ENCODE results near the gene SLC4A9.
A peak's percentile ranks its signal among the peaks of the same experiment; 100 is the strongest.

The SLC4A9 gene

GRCh38 chr5:140318792-140319191, 41.2 kb upstream of the SLC4A9 start:
- DNase-seq (ENCODE audit: low read depth), result no peak
- no peak overlapping the region for H3K4me3 ChIP-seq (ENCODE audit: low read depth, low read length)
- in situ Hi-C loops (cut with HindIII; ENCODE audit: low sequenced_read_pairs), result no loop called here
- TF ChIP-seq CTCF (IDR thresholded peaks at IDR 0.05; ENCODE audit: low read depth, low read length, missing control alignments), result no peak

DNA sequence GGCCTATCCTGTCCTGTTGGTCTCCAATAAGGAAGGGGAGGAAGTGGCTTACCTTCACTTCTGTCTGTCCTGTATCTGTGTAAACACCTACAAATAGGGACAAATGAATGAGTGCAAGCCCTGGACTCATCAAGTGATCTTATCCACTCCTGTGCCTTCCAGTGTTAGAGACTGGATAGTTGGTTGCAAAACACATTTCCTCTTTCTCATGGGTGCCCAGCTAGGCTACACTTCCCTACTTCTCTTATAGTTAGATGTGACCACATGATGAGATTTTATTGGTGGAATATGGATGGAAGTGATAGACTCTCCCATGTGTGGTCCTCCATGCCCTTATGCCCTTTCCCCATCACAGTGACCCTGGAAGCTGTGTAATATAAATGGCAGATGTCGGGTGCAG, 40.2 kb upstream of the SLC4A9 start:
- H3K4me3 ChIP-seq (ENCODE audit: low read depth, low read length), result no peak overlapping the region
- DNase-seq (ENCODE audit: low read depth), result no peak
- in situ Hi-C loops (cut with HindIII; ENCODE audit: low sequenced_read_pairs), result no loop called here
- no peak for TF ChIP-seq CTCF (IDR thresholded peaks at IDR 0.05; ENCODE audit: low read depth, low read length, missing control alignments)

DNA sequence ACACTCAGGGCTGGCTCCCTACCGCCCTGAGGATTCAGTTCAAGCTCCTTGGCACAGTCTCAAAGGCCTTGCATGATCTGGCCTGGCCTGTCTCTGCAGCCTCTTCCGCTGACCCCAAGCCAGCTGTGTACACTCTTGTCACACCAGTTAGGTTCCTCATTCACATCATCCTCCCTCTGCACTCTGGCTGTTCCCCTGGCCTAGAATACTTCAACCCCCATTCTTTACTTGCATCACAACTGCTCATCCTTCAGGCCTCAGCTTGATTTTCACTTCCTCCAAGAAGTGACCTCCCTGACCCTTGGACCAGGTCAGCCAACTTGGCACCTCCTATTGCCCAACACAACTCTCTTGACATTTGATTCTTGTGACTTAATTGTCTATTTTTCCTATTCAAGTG, 38.2 kb upstream of the SLC4A9 start:
- in situ Hi-C loops (cut with HindIII; ENCODE audit: low sequenced_read_pairs), result no loop called here
- no peak for DNase-seq (ENCODE audit: low read depth)
- TF ChIP-seq CTCF (IDR thresholded peaks at IDR 0.05; ENCODE audit: low read depth, low read length, missing control alignments), result no peak
- H3K4me3 ChIP-seq (ENCODE audit: low read depth, low read length), result no peak overlapping the region

- peak; percentile 85 for DNase-seq (ENCODE audit: low read depth)
- TF ChIP-seq CTCF (IDR thresholded peaks at IDR 0.05; ENCODE audit: low read depth, low read length, missing control alignments), result no peak
- in situ Hi-C loops (cut with HindIII; ENCODE audit: low sequenced_read_pairs), result no loop called here
- no peak overlapping the region for H3K4me3 ChIP-seq (ENCODE audit: low read depth, low read length)
Observed at GRCh38 chr5:140322751-140323731, 37.0 kb upstream of the SLC4A9 start.

DNA sequence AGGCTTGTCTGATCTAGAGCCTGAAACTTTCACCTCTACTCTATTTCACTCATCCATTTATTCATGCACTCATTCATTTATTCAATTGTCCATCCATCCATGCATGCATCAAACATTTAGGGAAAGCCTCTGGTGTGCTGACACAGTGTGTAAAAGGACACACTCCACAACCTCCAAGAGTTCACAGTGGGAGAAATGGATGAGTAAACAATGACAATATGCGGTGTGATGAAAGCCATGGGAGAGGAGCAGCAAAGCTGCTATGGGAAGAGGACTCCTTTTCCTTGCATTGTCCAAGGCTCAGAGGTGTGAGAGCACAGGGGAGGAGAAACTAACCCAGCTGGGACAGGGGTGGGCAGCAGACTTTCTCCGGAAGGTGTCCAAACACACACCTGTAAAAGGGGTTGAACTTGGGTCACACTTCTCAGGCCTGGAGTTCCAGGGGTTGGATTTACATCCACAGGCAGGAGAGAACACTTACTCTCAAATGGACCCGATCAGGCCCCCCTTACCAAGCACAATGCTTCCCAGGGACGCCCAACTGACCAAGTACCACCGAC, 35.9 kb upstream of the SLC4A9 start:
- no peak for TF ChIP-seq CTCF (IDR thresholded peaks at IDR 0.05; ENCODE audit: low read depth, low read length, missing control alignments)
- no peak overlapping the region for H3K4me3 ChIP-seq (ENCODE audit: low read depth, low read length)
- DNase-seq (ENCODE audit: low read depth), result no peak
- in situ Hi-C loops (cut with HindIII; ENCODE audit: low sequenced_read_pairs), result no loop called here

GRCh38 chr5:140324617-140325241, 35.3 kb upstream of the SLC4A9 start:
- in situ Hi-C loops (cut with HindIII; ENCODE audit: low sequenced_read_pairs), result no loop called here
- no peak for DNase-seq (ENCODE audit: low read depth)
- no peak overlapping the region for H3K4me3 ChIP-seq (ENCODE audit: low read depth, low read length)
- no peak for TF ChIP-seq CTCF (IDR thresholded peaks at IDR 0.05; ENCODE audit: low read depth, low read length, missing control alignments)

All from astrocyte of the cerebellum (primary cell).